Ishikawa (cell line): Measurements from ENCODE around the gene C4orf50.

Experiments used
- EGR1 ChIP-seq: IDR thresholded peaks from 2 replicates; pipeline ENCODE4 v1.6.1; 2012
- EP300 ChIP-seq: IDR thresholded peaks from 2 replicates; pipeline ENCODE4 v1.6.1; 2012; ENCODE audit warnings: borderline replicate concordance
- FOXM1 ChIP-seq: IDR thresholded peaks from 2 replicates; pipeline ENCODE4 v1.6.1; 2012; ENCODE audit warnings: low read depth, borderline replicate concordance
- NFIC ChIP-seq: IDR thresholded peaks from 2 replicates; pipeline ENCODE4 v1.6.1; 2012
- RAD21 ChIP-seq: IDR thresholded peaks from 2 replicates; pipeline ENCODE4 v1.6.1; 2012; ENCODE audit warnings: low read depth
- TCF12 ChIP-seq: IDR thresholded peaks from 2 replicates; pipeline ENCODE4 v1.6.1; 2012; ENCODE audit warnings: low read depth
- TEAD4 ChIP-seq: IDR thresholded peaks from 2 replicates; pipeline ENCODE4 v1.6.1; 2012
- TF ChIP-seq, protein P1 (sequence below): IDR thresholded peaks from 2 replicates; pipeline ENCODE4 v1.6.1; 2012
- TF ChIP-seq, protein P2 (sequence below): IDR thresholded peaks from 2 replicates; pipeline ENCODE4 v1.6.1; 2012; ENCODE audit warnings: low read depth, mild to moderate bottlenecking

DNA sequence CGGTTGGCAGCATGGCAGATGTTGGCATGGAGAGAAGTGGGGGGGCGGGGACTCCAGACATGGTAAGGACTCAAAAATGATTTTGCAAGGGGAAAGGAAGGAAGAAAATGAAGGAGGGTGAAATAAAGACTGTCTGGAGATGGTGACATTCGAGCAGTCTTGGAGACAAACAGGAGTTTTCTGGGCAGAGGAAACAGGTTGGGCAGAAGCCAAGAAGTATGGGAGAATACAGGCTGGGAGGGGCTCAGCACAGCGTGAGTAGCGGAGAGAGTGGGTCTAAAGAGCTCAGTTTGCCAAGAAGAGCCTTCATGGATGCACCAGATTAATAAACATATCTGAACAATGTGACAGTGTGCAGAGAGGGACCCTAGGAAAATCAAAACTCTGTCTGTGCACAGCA lies 112.0 kb downstream of the C4orf50 start:
- TF ChIP-seq, protein P1, sequence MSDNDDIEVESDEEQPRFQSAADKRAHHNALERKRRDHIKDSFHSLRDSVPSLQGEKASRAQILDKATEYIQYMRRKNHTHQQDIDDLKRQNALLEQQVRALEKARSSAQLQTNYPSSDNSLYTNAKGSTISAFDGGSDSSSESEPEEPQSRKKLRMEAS, result no peak
- TF ChIP-seq FOXM1 (no peak), NFIC (no peak), EGR1 (no peak), TCF12 (no peak), RAD21 (no peak), TEAD4 (no peak), EP300 (no peak)
- TF ChIP-seq, protein P2, sequence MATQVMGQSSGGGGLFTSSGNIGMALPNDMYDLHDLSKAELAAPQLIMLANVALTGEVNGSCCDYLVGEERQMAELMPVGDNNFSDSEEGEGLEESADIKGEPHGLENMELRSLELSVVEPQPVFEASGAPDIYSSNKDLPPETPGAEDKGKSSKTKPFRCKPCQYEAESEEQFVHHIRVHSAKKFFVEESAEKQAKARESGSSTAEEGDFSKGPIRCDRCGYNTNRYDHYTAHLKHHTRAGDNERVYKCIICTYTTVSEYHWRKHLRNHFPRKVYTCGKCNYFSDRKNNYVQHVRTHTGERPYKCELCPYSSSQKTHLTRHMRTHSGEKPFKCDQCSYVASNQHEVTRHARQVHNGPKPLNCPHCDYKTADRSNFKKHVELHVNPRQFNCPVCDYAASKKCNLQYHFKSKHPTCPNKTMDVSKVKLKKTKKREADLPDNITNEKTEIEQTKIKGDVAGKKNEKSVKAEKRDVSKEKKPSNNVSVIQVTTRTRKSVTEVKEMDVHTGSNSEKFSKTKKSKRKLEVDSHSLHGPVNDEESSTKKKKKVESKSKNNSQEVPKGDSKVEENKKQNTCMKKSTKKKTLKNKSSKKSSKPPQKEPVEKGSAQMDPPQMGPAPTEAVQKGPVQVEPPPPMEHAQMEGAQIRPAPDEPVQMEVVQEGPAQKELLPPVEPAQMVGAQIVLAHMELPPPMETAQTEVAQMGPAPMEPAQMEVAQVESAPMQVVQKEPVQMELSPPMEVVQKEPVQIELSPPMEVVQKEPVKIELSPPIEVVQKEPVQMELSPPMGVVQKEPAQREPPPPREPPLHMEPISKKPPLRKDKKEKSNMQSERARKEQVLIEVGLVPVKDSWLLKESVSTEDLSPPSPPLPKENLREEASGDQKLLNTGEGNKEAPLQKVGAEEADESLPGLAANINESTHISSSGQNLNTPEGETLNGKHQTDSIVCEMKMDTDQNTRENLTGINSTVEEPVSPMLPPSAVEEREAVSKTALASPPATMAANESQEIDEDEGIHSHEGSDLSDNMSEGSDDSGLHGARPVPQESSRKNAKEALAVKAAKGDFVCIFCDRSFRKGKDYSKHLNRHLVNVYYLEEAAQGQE, result no peak
